Activated T-cell treated with anti-CD3 and anti-CD28 coated beads, Interleukin-2, amount 50 U/mL, for 1 hour (primary cell): ENCODE data around the gene PSKH1.
A peak's percentile ranks its signal among the peaks of the same experiment; 100 is the strongest.
"Not testable (repeated sequence)": the region's sequence is repeated elsewhere in the genome, so short reads cannot be mapped to it uniquely, and the experiment has no call there.

Experiments used
- DNase-seq: peaks from one replicate; pipeline ENCODE4 v3.0.0-alpha.2; 2020

The PSKH1 gene

DNA sequence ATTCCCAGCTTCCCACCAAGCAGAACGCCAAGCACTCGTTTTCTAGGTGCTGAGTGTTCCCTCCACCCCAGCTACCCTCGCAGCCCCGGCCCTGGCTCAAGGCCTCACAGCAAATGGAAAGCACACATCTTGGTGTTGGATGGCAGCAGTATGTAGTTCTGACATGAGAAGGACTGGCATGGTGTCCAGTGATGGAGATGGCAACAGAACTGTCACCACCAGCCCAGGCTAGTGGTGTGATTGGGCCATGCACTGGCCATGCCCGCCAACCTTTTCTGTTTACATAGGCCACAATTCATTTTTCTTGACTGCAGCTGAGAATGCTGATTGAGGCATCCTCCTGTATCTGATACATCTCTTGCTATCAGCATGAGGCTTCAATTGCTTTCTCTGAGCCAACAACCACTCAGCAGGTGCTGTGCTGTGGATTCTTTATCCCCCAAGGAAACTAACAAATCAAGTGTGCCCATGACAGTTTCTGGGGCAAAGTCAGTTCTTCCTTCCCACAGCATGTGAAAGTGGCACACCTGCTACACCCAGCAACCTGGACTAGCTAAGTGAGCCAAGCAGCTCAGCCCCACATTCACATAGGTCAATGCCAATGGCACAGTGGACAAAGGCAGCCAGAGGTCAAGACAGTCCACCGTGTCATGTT lies 71.5 kb downstream of the PSKH1 start:
- no peak for DNase-seq

DNA sequence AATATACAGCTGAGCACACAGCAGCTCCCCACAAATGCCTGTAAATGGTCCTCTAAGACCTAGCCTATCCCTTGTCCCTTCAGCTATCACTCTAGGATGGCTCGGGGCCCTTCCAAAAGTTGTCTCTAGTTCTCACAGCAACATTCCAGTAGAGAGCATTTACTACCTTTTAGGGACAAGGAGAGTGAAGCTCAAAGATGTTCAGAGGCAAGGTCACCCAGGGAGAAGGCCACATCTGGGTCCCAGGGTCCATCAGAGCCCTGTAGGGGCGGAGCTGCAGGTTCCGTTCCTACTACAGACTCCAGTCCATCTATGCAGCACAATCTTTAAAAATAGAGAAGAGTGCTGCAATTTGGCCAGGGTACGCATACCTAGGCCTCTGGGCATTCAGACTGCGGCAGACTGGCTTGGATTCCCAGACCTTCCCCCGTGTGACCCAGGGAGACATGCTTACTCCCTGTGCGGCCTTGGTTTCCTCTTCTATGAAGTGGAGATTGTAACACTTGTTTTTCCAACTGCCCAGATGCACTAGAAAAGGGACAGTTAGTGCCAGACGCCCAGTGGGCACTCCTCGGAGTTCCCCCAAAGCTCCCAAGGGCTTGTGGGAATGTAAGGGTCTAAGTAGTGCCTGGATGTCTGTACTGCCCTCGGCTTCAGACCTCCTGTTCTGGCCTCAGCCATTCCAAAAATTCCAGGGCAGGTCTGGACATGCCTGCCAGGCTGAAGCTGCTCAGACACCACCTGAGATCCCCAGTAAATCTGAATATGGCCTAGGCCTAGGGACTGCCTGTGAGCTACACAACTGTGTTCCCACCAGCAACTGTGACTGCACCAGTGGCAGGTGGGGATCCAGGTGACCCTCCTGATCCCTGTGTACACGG lies 72.9 kb downstream of the PSKH1 start:
- no peak for DNase-seq

DNA sequence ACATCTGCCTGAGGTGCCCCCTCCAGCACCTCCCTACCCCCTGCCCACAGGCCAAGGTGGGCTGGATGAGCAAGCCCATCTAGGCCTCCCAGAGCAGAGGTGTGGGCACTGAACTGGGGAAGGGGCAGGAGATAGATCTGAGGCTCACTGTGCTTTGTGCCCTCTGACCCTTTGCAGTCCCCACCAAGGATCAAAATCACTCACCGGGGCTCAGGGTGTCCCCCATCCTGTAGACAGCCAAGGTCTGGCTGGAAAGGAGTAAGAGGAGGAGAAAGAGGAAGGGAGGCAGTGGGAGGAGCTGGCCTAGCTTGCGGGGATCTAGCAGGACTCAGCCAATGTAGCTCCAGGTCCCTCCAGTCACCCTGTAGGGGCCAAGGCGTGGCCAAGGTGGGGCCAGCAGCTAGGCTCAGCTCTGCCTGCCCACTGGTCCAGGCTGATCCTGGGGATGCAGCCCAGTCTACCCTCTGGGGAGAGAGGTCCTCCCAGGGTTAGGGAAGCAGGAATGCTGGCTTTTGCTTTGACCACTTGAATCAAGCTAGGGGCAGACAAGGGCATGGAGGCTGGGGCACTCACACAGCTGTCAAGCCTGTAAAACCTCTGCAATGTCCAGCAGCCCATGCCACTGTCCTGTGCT lies 73.6 kb downstream of the PSKH1 start:
- DNase-seq, result no peak

DNA sequence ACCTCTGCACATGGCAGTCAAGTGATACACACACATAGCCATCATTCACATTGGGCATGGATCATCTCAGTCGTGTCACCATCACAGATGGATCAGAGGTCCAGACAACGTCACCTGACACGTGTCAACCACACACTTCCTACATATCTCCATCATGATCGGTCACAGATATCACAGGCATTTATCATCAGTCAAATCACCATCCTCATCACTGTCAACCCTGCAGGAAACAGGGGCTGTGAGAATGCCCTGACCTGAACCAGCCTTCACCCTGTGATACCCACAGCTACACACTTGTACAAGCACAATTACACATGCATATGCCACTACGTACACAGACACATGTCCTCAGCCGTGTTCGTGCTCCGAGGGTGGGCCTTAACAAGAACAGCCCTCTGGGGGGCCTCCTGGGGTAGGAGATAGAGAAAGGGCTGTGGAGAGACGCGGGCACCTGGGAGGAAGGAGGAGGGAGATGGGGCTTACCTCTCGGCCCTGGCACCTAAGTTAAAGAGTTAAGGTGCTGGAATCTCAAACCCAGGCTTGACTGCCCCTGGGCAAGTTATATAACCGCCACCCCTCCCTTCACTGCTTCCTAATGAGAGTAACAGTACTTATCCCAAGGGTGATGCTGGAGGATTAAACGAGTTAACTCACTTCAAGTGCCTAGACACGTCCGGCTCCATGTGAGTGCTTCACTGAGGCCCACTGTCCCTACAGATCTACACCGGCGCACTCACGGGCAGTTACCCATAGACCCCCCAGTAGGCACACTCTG lies 74.3 kb downstream of the PSKH1 start:
- peak; percentile 31 for DNase-seq

DNA sequence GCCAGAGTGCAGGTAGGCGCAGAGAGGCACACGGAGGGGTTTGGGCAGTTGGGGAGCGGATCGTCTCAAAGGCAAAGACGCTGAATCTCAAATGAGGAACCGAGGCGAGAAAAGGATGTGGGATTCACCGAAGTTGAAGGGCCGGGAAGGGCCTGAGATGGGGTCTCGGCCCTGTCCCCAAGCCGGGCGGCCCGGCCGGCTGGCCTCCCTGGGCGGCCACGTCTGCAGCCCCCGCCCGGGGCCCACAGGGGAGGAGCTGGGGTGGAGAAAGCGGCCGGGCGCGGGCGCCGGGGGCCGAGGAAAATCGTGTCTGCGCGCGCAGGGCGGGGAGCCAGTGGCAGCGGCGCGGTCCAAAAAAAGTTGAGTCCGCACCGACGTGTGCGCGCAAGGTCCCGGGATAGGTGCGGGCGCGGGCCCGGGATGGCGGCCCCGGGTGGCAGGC lies 74.9 kb downstream of the PSKH1 start:
- peak; percentile 29 for DNase-seq

DNA sequence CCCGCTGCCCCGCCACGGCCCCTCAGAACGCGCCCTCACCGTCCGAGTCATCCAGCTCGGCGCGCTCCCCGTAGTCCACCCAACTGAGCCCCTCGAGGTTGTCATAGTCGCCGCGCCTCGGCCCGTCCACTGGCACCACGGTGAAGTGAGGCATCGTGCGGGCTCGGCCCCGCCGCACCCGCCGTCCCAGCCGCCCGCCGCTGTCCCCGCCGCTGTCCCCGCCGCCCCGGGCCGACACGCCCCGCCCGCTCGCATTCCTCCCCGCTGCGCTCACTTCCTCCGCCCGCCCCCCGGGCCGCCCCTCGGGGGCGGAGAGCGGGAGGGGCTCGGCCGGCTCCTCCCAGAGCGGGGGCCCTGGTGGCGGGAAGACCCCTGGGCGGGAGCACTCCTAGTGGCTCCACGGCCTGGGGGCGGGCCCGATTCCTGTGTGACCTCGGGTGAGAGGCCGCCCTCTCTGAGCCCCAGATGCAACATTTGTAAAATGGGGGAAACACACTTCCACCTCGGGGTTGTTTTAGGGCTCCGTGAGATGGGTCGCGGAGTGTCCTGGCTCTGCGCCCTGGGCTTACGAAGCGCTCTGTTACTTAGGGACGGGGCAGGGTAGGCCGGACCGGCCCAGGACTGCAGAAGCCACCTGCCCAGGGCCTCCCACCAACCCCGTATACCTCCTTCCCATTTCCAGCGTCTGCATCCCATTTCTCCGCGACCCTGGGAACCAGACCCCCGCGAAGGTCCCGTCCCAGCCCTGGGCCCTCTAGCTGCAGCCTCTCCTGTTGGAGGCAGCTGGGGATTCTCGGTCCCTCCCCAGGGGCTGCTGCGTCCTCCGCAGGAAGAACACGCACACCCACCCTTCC lies 75.6 kb downstream of the PSKH1 start, which contains the start of gene SLC12A4:
TSS of gene SLC12A4 (minus strand) at position 238 of the 854 bp plus-strand sequence. CDS start at position 154, 84 bp downstream.
- DNase-seq, result peak; percentile 88

DNA sequence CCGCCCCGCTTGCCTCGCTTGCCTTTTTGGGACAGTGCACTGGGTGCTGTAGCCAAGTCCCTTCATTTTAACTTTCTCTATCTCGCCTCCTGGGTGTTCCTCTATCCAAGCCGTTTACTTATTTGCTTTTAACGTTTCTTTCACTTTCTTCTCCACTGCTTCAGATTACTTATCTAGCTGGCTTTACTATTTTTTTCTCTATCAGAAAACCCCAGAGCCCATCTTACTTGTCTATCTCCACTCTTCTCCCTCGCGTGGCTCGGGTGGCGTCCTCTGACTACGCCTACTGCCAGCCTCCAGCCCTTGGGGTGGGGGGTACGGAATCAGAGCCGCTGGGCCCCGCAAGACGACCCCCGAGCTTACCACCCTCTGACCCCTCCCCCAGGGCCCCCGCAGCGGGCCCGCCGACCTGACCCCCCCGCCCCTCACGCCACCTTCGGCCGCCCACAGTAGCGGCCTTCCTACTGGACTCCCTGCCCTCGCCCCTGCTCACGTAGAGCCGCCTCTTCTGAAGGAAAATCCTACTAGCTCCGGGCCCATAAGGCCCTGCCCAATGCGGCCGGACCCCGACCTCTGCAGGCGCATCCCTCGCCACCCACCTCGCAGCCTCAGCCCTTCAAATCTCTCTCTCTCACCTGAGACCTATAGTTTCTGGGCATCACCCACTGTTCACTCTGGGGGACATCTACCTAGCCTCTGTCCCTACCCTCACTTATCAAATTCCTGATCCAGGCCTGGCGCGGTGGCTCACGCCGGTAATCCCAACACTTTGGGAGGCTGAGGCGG lies 76.4 kb downstream of the PSKH1 start:
- DNase-seq, result no peak

DNA sequence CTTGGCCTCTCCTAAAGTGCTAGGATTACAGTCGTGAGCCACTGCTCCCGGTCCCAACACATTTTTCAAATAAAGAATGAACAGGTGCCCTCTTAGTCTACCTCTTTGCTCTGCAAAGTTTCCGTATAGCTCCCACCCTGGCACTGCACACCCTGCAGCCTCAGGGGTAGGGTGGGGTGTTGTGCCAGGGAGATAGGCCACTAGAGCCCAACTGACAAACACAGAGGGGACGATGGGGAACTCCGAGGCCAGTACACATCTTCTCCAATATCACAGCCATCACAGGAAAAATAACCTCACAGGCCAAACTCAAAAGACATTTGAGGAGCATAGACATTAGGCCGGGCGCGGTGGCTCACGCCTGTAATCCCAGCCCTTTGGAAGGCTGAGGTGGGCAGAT lies 78.1 kb downstream of the PSKH1 start:
- no peak for DNase-seq

DNA sequence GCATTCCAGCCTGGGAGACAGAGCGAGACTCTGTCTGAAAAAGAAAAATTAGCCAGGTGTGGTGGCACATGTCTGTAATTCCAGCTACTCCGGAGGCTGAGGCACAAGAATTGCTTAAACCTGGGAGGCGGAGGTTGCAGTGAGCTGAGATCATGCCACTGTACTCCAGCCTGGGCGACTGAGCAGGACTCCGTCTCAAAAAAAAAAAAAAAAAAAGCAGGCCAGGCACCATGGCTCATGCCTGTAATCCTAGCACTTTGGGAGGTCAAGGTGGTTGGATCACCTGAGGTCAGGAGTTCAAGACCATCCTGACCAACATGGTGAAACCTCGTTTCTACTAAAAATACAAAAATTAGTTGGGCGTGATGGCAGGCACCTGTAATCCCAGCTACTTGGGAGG lies 79.2 kb downstream of the PSKH1 start:
- DNase-seq, result not testable (repeated sequence)

DNA sequence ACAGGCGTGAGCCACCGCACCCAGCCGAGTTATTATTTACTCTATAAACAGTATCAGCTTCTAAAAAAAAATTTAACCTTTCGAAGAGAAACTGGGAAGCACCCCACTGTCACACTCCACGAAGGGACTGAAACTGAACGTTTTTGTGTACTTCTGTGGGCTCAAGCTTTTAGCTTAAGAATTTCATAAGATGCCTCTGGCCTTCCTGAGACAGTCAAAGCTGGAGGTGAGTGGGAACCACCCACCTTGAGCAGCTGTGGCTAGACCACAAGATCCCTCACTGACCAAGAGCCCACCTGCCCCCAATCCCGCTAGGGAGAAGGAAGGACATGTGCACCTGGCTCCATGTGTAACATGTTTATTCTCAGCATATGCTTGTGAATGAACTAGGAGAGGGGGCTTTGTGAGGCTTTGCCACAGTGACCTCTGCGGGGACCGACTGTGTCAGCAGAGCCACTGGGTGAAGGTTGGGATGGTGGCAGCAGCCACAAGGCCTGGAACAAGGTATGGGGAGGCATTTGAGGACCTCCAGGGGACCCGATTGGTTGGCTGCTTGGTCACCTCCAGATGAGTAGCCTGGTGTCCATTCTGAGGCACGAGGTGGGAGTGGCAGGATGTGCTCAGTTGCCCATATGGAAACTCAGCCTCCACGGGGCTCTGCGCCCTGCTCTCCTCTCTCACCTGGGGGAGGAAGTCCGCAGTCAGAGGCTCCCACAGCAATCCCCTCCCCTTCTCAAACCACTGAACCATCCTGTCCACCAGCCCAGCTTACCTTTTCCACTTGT lies 82.5 kb downstream of the PSKH1 start:
- no peak for DNase-seq

DNA sequence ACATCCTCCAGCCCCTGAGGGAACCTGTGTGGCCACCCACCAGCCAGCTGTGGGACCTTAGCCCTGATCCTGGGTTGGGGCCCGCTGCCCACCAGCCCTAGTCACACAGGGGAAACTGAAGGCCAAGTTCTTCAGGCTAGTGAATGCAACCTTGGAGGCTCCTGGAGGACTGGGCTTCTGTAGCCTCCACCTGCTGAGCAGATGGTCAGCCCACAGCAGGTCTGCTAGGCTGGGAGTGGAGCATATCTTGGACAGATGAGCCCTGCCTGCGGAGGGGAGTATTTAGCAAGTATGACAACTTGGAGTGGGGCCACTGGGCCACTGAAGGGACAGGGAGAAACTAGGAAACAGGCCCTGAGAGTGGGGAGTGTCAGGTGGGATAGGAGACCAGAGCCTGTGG lies 83.2 kb downstream of the PSKH1 start:
- no peak for DNase-seq

DNA sequence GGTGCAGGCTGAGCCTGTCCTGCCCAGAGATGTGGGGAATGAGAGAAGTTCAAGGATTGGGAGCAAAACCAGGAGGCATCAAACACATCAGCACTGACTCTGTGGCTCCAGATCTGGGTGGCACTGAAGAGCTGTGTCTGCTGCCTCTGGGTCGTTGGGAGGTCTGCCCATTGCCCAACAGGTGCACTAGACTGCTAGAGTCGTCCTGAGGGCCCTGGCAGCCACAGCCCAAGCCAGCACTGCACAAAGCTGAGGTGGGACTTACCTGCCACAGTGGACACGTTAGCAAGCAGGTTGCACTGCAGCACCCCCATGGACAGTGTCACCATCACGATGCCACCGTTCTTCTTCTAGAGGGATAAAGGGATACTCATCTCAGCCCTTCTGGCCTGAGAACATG lies 84.0 kb downstream of the PSKH1 start:
- no peak for DNase-seq

DNA sequence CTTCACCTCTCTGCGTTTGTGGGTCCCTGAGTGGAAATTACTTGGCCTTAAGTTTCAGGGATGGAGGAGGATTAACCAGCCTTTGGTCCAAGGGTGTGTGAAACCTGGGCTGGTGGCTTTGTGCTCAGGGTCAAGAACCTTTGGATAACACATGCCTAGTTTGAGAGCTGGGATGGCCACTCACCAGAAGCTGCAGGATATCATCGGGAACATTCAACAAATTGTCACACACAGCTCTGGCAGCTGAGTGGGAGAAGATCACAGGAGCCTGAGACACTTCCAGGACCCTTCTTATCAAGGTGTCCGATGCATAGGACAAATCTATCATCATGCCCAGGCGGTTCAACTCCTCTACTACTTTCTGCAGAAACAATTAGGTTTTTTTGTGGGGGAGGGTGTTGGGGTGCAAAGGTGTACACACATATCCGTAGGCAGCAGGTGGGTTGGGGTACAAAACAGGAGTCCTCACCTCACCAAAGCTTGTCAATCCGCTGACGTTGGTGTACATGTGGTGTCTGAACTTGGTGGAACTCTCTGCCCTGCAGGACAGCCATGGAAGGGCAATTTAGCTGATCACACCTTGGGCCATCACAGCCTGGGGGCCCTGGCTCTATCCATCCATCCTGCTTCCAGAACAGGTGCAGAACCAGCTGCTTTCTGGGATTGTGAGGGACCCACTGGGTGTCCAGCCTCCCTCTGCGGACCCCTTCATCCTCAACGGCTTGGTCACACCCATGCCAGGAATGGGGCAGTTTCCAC lies 84.6 kb downstream of the PSKH1 start:
- no peak for DNase-seq
